Neural crest cell (in vitro differentiated cells): ENCODE results near the gene NPIPB2. TPM values are rescaled to one million over a fixed set of nuclear protein-coding genes. Genes with fewer than 3 reads are reported as not detected.

Experiments
- DNase-seq: peaks from one replicate; pipeline ENCODE4 v3.0.0; 2021; ENCODE audit warnings: low read depth, mixed read lengths, low spot score
- H3K27ac Mint-ChIP-seq: one replicate; pipeline ENCODE4 v1.8.0; 2021; ENCODE audit warnings: mild to moderate bottlenecking, mixed read lengths; ENCODE audit not compliant: unreplicated experiment
- H3K27me3 Mint-ChIP-seq: 2 replicates; pipeline ENCODE4 v1.8.0; 2021; ENCODE audit warnings: low read depth, mild to moderate bottlenecking, mixed read lengths
- H3K36me3 Mint-ChIP-seq: 2 replicates; pipeline ENCODE4 v1.8.0; 2021; ENCODE audit warnings: low read depth, mild to moderate bottlenecking, mixed read lengths
- H3K4me1 Mint-ChIP-seq: 2 replicates; pipeline ENCODE4 v1.8.0; 2021; ENCODE audit warnings: mixed read lengths
- H3K4me3 Mint-ChIP-seq: one replicate; pipeline ENCODE4 v1.8.0; 2021; ENCODE audit warnings: mild to moderate bottlenecking, mixed read lengths
- H3K9me3 Mint-ChIP-seq: 2 replicates; pipeline ENCODE4 v1.8.0; 2021; ENCODE audit warnings: mixed read lengths
- total RNA-seq: library from RNA; stranded (reverse); gene quantifications from 2 replicates; pipeline ENCODE4 v1.2.1, GENCODE V29; 2021
- TF ChIP-seq, protein P1 (sequence below): fragments of 200-600 bp; sonication (generic); conservative IDR thresholded peaks from 2 replicates; pipeline ENCODE4 v1.5.0; 2021; ENCODE audit warnings: antibody characterized with exemption, mild to moderate bottlenecking

Gene NPIPB2
- total RNA-seq, 1 donor from 2014 or later: 10.1 TPM

DNA sequence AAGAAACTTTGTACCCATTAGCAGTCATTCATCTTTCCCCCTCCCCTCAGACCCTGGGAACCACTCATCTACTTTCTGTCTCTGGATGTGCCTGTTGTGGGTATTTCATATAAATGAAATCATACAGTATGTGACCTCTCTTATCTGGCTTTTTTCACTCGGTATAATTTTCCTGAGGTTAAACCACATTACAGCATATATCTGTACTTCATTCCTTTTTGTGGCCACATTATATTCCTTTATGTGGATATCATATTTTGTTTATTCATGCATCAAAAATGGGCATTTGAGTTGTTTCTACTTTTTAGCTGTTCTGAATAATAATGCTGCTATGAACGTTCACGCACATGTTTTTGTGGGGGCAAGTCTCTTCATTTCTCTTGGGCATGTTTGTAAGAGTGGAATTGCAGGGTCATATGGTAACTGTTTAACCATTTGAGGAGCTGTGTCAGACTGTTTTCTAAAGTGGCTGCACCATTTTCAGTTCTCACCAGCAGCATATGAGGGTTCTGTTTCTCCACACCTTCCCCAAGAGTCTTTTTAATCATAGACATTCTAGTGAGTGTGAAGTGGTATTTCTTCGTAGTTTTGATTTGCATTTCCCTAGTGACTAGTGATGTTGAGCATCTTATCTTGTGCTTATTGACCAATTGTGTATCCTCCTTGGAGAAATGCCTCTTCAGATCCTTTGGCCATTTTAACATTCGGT lies 38.4 kb upstream of the NPIPB2 start:
- H3K4me3 Mint-ChIP-seq: peak overlapping the region; percentile 36
- no peaks in the 10 kb centered on the region for H3K27me3 Mint-ChIP-seq
- no peak overlapping the region for H3K27ac Mint-ChIP-seq
- no peaks in the 10 kb centered on the region for H3K9me3 Mint-ChIP-seq
- no peak for DNase-seq
- H3K36me3 Mint-ChIP-seq: no peaks in the 10 kb centered on the region
- peaks cover 28% of the 10 kb centered on the region for H3K4me1 Mint-ChIP-seq
- TF ChIP-seq, protein P1, sequence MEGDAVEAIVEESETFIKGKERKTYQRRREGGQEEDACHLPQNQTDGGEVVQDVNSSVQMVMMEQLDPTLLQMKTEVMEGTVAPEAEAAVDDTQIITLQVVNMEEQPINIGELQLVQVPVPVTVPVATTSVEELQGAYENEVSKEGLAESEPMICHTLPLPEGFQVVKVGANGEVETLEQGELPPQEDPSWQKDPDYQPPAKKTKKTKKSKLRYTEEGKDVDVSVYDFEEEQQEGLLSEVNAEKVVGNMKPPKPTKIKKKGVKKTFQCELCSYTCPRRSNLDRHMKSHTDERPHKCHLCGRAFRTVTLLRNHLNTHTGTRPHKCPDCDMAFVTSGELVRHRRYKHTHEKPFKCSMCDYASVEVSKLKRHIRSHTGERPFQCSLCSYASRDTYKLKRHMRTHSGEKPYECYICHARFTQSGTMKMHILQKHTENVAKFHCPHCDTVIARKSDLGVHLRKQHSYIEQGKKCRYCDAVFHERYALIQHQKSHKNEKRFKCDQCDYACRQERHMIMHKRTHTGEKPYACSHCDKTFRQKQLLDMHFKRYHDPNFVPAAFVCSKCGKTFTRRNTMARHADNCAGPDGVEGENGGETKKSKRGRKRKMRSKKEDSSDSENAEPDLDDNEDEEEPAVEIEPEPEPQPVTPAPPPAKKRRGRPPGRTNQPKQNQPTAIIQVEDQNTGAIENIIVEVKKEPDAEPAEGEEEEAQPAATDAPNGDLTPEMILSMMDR: no peak

DNA sequence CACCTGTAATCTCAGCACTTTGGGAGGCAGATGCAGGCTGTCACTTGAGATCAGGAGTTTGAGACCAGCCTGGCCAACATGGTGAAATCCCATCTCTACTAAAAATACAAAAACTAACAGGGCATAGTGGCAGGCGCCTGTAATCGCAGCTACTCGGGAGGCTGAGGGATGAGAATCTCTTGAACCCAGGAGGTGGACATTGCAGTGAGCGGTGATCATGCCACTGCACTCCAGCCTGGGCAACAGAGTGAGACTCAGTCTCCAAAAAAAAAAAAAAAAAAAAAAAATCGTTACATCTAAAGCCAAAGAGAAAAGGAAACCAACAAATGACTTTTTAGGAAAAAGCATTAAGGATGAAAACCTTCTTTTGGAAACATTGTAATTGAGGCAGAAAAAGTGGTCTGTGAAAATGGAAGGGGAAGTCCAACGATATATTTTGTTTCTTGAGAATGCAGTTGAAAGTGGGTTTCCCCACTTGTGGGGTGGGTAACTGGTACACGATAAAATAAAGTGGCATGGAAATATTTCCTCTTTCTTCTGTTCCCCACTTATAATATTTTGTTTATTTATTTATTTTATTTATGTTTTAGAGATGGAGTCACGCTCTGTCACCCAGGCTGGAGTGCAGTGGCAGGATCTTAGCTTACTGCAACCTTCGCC lies 37.3 kb upstream of the NPIPB2 start:
- Mint-ChIP-seq H3K27me3 (no peaks in the 10 kb centered on the region), H3K4me3 (no peak overlapping the region), H3K27ac (no peak overlapping the region), H3K4me1 (peaks cover 28% of the 10 kb centered on the region), H3K9me3 (no peaks in the 10 kb centered on the region), H3K36me3 (no peaks in the 10 kb centered on the region)
- no peak for DNase-seq
- TF ChIP-seq, protein P1: no peak

DNA sequence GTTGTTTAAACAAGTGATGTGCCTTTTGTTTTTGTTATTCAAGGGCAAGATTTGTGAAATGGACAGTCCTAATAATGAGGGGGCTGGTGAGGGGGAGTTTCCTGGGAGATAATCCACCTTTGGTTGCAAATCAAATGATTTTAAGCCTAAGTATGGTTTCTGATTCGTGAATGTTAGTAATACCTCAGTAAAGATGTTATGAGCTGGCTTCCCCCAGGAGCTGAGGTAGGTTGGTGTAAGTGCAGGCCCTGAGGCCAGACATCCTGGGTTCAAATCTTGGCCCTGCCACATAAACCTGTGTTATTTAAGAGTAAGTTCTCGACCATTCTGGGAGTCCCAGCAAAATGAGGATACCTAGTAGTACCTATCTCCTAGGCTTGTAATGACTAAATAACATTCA lies 36.2 kb upstream of the NPIPB2 start:
- H3K27me3 Mint-ChIP-seq: no peaks in the 10 kb centered on the region
- TF ChIP-seq, protein P1: no peak
- no peak overlapping the region for H3K27ac Mint-ChIP-seq
- peak overlapping the region; percentile 90 for H3K4me3 Mint-ChIP-seq
- H3K9me3 Mint-ChIP-seq: no peaks in the 10 kb centered on the region
- no peaks in the 10 kb centered on the region for H3K36me3 Mint-ChIP-seq
- H3K4me1 Mint-ChIP-seq: peaks cover 28% of the 10 kb centered on the region
- no peak for DNase-seq

DNA sequence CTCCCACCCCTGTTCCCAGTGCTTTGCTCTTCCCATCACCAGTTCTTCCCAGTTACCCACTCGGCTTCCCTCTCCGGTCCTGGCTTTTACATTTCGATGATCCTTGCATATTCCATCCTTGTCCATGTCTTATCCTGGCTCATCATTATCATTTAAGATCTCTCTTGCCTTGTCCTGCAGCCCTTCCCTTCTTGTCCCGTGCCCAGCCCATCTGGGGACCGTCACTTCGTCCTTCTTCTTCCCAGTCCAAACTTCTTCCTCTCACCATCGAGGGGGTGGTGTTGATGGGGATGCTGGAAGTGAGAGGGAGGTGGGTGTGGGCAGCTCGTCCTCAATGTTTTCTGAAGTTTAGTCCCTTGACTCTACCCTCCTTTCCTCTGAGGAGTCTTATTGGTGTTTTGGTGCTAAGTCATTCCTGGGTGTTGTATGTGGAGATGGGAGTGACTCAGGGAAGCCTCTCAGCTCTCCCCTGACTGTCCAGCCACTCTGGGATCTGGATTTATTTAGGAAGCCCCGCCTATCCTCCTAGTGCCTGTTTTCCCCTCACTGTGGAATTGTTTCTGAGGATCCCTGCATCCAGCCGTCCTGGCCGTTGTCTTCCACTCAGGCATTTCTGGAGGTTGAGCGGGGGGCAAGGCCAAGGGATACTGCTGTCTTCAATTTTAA lies 35.7 kb upstream of the NPIPB2 start:
- no peak for DNase-seq
- Mint-ChIP-seq H3K27me3 (no peaks in the 10 kb centered on the region), H3K27ac (no peak overlapping the region), H3K4me1 (peaks cover 28% of the 10 kb centered on the region), H3K4me3 (peak overlapping the region; percentile 90), H3K9me3 (no peaks in the 10 kb centered on the region), H3K36me3 (no peaks in the 10 kb centered on the region)
- TF ChIP-seq, protein P1: no peak

DNA sequence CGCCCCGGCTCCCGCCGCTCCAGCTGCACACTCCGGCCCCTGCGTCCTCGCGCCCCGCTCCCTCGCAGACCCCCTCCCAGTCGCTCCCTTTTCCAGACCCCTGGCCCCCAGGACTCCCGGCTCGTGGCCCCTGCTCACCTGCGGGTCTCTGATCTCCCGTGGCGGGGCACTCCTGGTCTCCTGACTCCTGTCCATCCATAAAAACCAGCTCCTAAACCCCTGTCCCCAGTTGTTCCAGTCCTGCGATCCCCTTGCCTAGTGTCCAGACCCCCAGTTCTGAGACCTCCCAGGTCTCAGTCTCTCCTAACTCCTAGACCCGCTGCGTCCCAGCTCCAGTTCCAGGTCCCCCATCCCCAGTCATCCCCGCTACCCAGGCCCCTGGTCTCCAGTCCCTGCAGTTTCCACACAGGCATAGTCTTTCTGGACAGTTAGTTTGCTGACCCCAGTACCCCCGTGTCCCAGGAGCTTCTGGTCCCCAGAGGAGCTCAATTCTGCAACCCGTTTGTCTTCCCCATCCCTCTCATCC lies 35.1 kb upstream of the NPIPB2 start:
- Mint-ChIP-seq H3K4me1 (peaks cover 28% of the 10 kb centered on the region), H3K27me3 (no peaks in the 10 kb centered on the region), H3K4me3 (peak overlapping the region; percentile 90), H3K27ac (no peak overlapping the region), H3K9me3 (no peaks in the 10 kb centered on the region), H3K36me3 (no peaks in the 10 kb centered on the region)
- TF ChIP-seq, protein P1: no peak
- DNase-seq: no peak
